GM18511 (cell line): ENCODE data around the gene MRGPRF.

Experiments used
- ATAC-seq: cut with Tn5 transposase; IDR thresholded peaks from one replicate; pipeline ENCODE4 v1.9.1; 2021; ENCODE audit warnings: mild to moderate bottlenecking, moderate library complexity; ENCODE audit not compliant: unreplicated experiment

Gene MRGPRF

DNA sequence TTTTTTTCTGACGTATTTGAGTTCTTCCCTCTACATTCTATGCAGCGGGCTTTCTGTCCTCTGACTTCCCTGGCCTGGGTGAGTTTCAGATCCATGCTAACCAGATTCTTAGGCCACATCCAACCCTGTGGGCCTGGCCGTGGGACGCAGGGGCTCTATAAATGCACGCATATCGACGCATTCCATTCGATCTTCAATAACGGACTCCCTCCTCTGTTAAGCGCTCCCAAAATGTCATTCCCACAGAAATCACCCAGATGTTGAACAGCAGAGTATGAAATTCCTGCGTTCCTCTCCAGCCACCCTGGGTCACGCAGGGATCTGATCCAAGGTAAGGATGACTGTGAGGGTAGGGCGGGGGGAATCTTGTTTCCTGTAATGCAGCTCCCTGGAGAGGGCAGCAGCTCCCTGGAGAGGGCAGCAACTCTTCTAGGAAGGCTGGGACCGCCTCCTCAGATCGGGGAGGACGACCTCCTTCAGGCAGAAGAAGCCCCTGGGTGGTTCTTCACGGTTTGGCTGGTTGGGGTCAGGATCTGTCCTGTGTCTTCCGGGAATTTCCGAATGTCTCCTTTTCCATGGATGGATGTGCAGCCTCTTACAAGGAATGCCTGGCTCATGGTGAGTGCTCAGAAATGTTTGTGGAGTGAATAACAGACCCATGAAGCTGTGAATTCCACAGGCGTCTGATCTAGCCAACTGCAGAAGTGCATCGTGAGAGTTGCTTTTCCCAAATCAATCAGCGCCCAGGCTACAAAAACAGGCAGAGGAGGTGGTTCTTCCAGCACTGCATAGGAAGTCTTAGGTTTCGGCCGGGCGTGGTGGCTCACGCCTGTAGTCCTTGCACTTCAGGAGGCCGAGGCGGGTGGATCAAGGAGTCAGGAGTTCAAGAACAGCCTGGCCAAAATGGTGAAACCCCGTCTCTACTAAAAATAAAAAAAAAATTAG is 44.5 kb downstream of the MRGPRF start:
- ATAC-seq, result no peak

GRCh38 chr11:68966894-68967780 is 45.9 kb downstream of the MRGPRF start:
- no peak for ATAC-seq

DNA sequence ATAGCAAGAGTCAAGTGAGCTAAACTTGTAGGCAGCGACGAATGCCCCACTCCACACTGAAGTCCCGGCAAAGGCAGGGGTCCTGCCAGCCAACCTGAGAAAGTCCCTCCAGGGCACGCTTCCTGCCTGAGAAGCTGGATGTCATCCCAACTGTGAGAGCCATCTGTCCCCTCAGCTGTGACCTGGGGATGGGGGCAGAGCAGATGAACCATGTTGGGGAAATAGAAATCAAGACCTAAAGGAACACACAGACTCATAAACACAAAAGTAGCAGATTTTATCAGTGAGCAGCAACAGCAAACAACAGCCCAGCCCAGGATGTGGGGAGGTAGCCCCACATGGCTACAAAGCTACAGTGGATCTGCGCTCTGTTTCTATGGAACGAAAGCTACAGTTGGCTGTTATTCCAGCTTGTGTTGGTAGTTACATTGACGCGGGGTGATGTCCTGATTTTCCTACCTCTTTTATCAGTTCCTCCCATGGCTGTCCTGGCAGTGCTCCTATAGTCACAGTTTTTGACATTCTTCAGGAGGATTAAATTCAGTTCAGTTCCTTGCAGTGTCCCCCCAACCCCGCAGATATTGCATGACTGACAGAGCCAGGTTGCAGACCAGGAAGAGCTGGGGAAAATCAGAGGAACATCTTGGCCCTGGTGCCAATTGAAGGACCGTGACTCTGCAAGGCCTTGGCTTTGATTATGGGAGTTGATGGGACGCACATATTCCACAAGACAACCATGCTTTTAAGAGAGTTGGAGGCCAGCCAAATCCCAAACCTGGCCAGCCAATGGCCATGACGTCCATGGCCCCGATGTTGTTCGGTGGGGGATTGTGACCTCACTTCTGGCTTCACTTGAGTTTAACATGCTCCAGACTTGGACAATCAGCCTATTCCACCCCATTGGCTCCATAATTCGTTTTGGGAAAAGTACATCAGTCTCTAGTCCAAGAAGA is 46.9 kb downstream of the MRGPRF start:
- no peak for ATAC-seq

DNA sequence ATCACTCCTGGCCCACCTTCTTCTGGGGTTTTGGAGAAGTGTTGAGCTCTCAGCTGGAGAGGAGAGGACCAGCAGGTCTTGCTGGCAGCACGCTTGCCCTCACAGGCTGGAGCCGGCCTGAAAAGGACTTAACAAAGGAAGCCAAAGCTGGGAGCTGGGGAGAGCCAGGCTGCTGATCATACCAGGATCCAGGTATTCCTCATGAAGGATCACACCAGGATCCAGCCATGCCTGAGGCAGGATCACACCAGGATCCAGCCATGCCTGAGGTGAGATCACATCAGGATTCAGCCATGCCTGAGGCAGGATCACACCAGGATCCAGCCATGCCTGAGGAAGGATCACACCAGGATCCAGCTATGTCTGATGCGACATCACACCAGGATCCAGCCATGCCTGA is 49.3 kb downstream of the MRGPRF start:
- ATAC-seq, result no peak

- ATAC-seq, result no peak
These were observed 50.4 kb downstream of the MRGPRF start for GRCh38 chr11:68962527-68963250.

DNA sequence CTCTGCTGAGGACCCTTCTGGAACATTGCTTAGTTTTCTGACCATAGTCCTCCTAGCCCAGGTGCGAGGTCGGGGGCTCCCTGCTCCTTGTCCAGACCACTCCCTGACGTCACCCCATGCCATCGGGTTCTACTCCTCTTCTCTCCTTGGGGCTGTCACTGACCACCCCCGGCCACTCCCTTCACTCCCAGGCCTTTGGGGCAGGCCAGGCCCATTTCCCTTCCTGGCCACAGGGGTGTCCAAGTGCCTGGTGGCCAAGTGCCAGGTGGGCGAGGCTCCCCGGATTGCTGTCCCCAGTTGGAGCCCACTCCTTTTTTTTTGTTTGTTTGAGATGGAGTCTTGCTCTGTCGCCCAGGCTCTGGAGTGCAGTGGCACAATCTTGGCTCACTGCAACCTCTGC is 51.8 kb downstream of the MRGPRF start:
- ATAC-seq, result no peak

- ATAC-seq, result no peak
These were observed 52.6 kb downstream of the MRGPRF start for GRCh38 chr11:68960294-68961071.

GRCh38 chr11:68959465-68960293 is 53.4 kb downstream of the MRGPRF start:
- ATAC-seq, result no peak

DNA sequence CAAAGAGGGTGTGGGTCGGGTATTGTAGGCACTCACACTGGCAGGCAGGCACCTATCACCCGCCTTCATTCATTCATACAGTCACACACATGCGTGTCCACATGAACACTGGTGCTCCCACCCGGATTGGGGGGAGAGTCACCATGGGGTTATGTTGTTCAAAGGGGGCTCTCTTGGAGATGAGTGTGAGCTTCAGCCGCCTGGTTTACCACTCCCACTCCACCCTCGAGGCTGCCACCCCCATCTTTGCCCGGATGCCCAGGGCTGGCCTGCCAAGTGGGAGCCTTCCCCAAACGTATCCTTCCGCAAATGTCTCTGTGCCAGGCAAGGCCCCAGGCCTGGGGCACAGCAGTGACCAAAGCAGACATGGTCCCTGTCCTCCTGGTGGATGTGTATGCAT is 54.8 kb downstream of the MRGPRF start:
- no peak for ATAC-seq

DNA sequence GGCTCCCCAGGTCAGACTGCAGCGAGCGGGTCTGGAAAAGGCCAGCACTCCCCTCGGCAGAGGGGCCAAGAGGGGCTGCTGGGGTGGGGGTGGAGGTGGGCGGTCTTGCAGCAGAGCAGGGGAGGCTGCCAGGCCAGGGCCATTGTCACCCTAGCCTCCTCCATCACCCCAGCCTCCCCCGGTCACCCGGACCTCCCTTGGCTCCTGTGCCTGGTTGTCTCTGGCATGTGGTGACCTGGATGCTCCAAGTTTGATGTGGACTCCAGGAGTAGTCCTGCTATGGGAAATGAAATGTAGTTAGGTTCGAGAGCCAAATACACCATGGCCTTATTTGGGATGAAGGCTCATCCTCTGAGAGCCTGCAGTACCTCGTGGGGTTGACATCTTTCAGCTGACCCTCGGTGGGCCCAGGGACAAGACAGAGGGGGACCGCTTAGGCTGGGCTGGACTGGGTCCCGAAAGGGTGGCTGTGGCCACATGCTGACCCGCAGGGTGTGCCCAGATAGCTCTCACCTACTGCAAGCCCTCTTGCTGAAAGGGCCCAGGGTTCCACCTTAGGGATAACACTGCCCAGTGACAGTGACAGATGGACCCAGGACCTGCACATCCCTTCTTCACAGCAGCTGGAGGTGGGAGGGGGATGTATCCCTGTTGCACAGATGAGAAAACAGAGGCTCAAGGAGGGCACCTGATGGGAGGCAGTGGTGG is 56.3 kb downstream of the MRGPRF start:
- no peak for ATAC-seq

- no peak for ATAC-seq
These were observed 56.9 kb downstream of the MRGPRF start for GRCh38 chr11:68956142-68956541.

GRCh38 chr11:68955607-68955958 is 57.5 kb downstream of the MRGPRF start:
- ATAC-seq, result no peak

DNA sequence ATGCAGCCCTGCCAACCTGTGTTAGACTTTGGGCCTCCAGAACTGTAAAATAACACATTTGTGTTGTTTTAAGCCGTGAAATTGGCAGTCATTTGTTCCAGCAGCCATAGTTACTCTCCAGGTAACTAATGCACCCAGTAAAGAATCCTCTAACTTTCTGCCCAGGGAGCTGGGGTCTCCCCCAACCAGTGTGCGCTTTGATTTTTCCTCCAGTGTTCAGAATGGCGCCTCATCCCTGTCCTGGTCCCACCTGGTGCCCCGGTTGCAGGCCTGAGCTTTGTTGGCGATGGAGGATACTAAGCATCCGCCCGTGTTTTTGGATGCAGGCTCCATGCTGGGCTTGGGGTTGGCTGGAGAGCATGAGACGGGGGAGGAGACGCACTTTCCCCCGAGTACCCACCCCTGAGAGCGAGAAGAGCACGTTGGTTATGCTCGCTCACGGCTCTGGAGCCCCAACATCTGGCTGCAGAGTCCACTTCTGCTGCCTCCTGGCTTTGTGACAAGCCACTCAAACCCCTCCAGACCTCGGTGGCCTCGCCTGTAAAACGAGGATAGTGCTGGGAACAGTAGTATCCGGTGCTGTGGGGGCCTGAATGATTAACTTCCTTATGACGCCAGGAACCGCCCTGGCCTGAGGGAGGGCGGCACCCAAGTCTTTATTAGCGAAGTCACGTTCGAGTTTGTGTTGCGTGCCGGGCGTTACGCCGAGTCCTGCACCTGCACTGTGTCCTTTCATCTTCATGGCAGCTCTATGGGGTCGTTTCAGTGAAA is 58.0 kb downstream of the MRGPRF start:
- no peak for ATAC-seq
